Caco-2 (cell line): ENCODE results near the gene DPY19L3. TPM values are rescaled to one million over a fixed set of nuclear protein-coding genes. Genes with fewer than 3 reads are reported as not detected.

ENCODE experiments used
- BruUV-seq: library from RNA; stranded (reverse); fragments of 400-500 nt; replicated peaks from 2 replicates; lab custom pipeline; 2021; lab: Mats Ljungman, UMichigan
- CTCF ChIA-PET: fragments of 300-600 bp; sonication (Branson Sonifier 250); formaldehyde crosslinking; loops from one replicate; lab custom pipeline; 2022; ENCODE audit warnings: antibody characterized with exemption; lab: Charles Lee
- POLR2A ChIA-PET: fragments of 300-600 bp; sonication (Branson Sonifier 250); formaldehyde crosslinking; loops from one replicate; lab custom pipeline; 2022; ENCODE audit warnings: antibody characterized with exemption; lab: Charles Lee
- DNase-seq, 2 experiments: peaks; one replicate each; pipeline versions ENCODE4 v3.0.0 to v3.0.0-alpha.2; 2020 to 2022
- H3K27me3 ChIP-seq: replicated peaks from 2 replicates; pipeline ENCODE4 v1.6.0; 2011; ENCODE audit warnings: low read length; ENCODE audit not compliant: control insufficient read depth, insufficient read depth
- H3K36me3 ChIP-seq: 2 replicates; pipeline ENCODE4 v1.5.1; 2011; ENCODE audit warnings: low read length; ENCODE audit not compliant: control insufficient read depth, insufficient read depth
- H3K4me1 ChIP-seq: fragments of 250-450 bp; sonication (Bioruptor Pico); 2 replicates; pipeline ENCODE4 v1.5.1; 2020; ENCODE audit warnings: mild to moderate bottlenecking
- H3K4me3 ChIP-seq: 2 replicates; pipeline ENCODE4 v1.5.1; 2011; ENCODE audit warnings: low read depth, mild to moderate bottlenecking, control low read depth, low read length
- H3K9me3 ChIP-seq: fragments of 250-450 bp; sonication (Bioruptor Pico); 2 replicates; pipeline ENCODE4 v1.5.1; 2020; ENCODE audit warnings: mild to moderate bottlenecking, moderate library complexity
- H3K27ac Mint-ChIP-seq: one replicate; pipeline ENCODE4 v1.8.0; 2022; ENCODE audit warnings: mixed read lengths; ENCODE audit not compliant: unreplicated experiment
- H3K27me3 Mint-ChIP-seq: one replicate; pipeline ENCODE4 v1.8.0; 2022; ENCODE audit warnings: mixed read lengths; ENCODE audit not compliant: insufficient read depth, unreplicated experiment
- H3K36me3 Mint-ChIP-seq: one replicate; pipeline ENCODE4 v1.8.0; 2022; ENCODE audit warnings: mild to moderate bottlenecking, mixed read lengths; ENCODE audit not compliant: insufficient read depth, unreplicated experiment
- H3K4me1 Mint-ChIP-seq: one replicate; pipeline ENCODE4 v1.8.0; 2022; ENCODE audit warnings: low read depth, mixed read lengths; ENCODE audit not compliant: unreplicated experiment
- H3K4me3 Mint-ChIP-seq: one replicate; pipeline ENCODE4 v1.8.0; 2022; ENCODE audit warnings: mild to moderate bottlenecking, moderate library complexity, mixed read lengths; ENCODE audit not compliant: unreplicated experiment
- H3K9me3 Mint-ChIP-seq: one replicate; pipeline ENCODE4 v1.8.0; 2022; ENCODE audit warnings: mixed read lengths; ENCODE audit not compliant: unreplicated experiment
- CTCF ChIP-seq, 2 experiments: fragments of 200-600 bp in 1 of 2; IDR thresholded peaks; 1 replicate in 1 of 2; 2 replicates in 1 of 2; pipeline versions ENCODE4 v1.5.1 to v1.8.0; 2011 to 2022; ENCODE audit warnings: antibody characterized with exemption in 1 of 2, control low read depth in 1 of 2, inconsistent platforms in 1 of 2, low read depth in 1 of 2, low read length in 1 of 2, mild to moderate bottlenecking in 1 of 2, moderate library complexity in 1 of 2; ENCODE audit not compliant: insufficient read depth in 1 of 2, severe bottlenecking in 1 of 2, unreplicated experiment in 1 of 2
- intact Hi-C: fragments of 100-400 bp; cut with micrococcal nuclease; formaldehyde crosslinking; loops from one replicate; pipeline ENCODE4 v1.10.0; 2022; ENCODE audit not compliant: unreplicated experiment
- total RNA-seq: library from RNA; stranded (reverse); gene quantifications from 2 replicates; pipeline ENCODE4 v1.2.3, GENCODE V29; 2022

The DPY19L3 gene
- total RNA-seq, 1 experiment from 2014 or later: 40.7 TPM

GRCh38 chr19:32532233-32532632, 126.7 kb downstream of the DPY19L3 start:
- DNase-seq: no peak
- BruUV-seq: no TSS peak
- Histone ChIP-seq H3K36me3 (no peaks in the 10 kb centered on the region), H3K27me3 (no peaks in the 10 kb centered on the region), H3K4me1 (no peaks in the 10 kb centered on the region), H3K9me3 (peaks cover 6% of the 10 kb centered on the region; the same call in 1 of the 2 replicates), H3K4me3 (no peak overlapping the region)
- TF ChIP-seq CTCF (IDR thresholded peaks at IDR 0.05; ENCODE audit: insufficient read depth in 1 of 2, low read depth in 1 of 2, low read length in 1 of 2, severe bottlenecking in 1 of 2, unreplicated experiment in 1 of 2): no peak
- POLR2A ChIA-PET: no interaction called here
- peaks cover 12% of the 10 kb centered on the region for H3K9me3 Mint-ChIP-seq
- H3K27ac Mint-ChIP-seq: no peak overlapping the region
- intact Hi-C loops: no loop called here
- peaks cover 6% of the 10 kb centered on the region for H3K27me3 Mint-ChIP-seq
- H3K4me3 Mint-ChIP-seq: no peak overlapping the region
- no peaks in the 10 kb centered on the region for H3K36me3 Mint-ChIP-seq
- no peaks in the 10 kb centered on the region for H3K4me1 Mint-ChIP-seq
- CTCF ChIA-PET: no interaction called here

Other genes starting within 250 kb of the DPY19L3 start
- 26.6 and 27.4 TPM in 2 replicates for gene ZNF507, start 60.2 kb upstream of the DPY19L3 start, total RNA-seq
- 219 TPM in 2 replicates for gene PDCD5, start 175.4 kb downstream of the DPY19L3 start, total RNA-seq